HCT116 (cell line): ENCODE data around the gene LBHD1. TPM values are rescaled to one million over a fixed set of nuclear protein-coding genes. Genes with fewer than 3 reads are reported as not detected.

Source experiments
- ATAC-seq: fragments of 200-7000 bp; cut with Tn5 transposase; 2 replicates; pipeline ENCODE4 v1.9.1; 2020; ENCODE audit warnings: mild to moderate bottlenecking, moderate library complexity
- BruUV-seq: library from RNA; stranded (reverse); fragments of 400-500 nt; replicated peaks from 2 replicates; lab custom pipeline; 2021; lab: Mats Ljungman, UMichigan
- CTCF ChIA-PET: fragments of 300-600 bp; sonication (Branson Sonifier 250); formaldehyde crosslinking; loops from one replicate; lab custom pipeline; 2021; ENCODE audit warnings: antibody characterized with exemption; lab: Charles Lee
- POLR2A ChIA-PET: fragments of 300-600, 350-600 bp; sonication (Branson Sonifier 250); formaldehyde crosslinking; loops from one replicate; lab custom pipeline; 2021; ENCODE audit warnings: antibody characterized with exemption; lab: Charles Lee
- RAD21 ChIA-PET, 2 experiments: fragments of 300-600 bp; sonication (Branson Sonifier 250); formaldehyde crosslinking; loops; one replicate each; lab custom pipeline; 2023; ENCODE audit warnings: low total read pairs in 2 of 2; ENCODE audit not compliant: uncharacterized antibody in 2 of 2, unreplicated experiment in 2 of 2, low non-redundant PET in 1 of 2; lab: Charles Lee
- DNase-seq: peaks from one replicate; pipeline ENCODE4 v3.0.0-alpha.2; 2010; ENCODE audit warnings: low read depth, low spot score
- H2AFZ ChIP-seq: fragments of 200-600 bp; shearing (Covaris generic), sonication (generic); 2 replicates; pipeline ENCODE4 v1.6.1; 2017; ENCODE audit warnings: low read depth, mixed run types, mixed read lengths, antibody characterized with exemption, low read length; ENCODE audit not compliant: poor library complexity, severe bottlenecking
- H3K27ac ChIP-seq: 2 replicates; pipeline ENCODE4 v1.5.1; 2012; ENCODE audit warnings: low read depth, low read length
- H3K27me3 ChIP-seq: fragments of 200-600 bp; sonication (generic); 2 replicates; pipeline ENCODE4 v1.6.1; 2016; ENCODE audit warnings: mixed run types, low read length, mixed read lengths; ENCODE audit not compliant: insufficient read depth
- H3K36me3 ChIP-seq, 2 experiments: fragments of 200-500 bp in 1 of 2; fragments of 200-600 bp in 1 of 2; sonication (Bioruptor generic) in 1 of 2; sonication (generic) in 1 of 2; 2 replicates each; pipeline versions ENCODE4 v1.5.1 to v1.6.1; 2014 to 2016; ENCODE audit warnings: low read length in 2 of 2, inconsistent platforms in 1 of 2, mixed read lengths in 1 of 2, mixed run types in 1 of 2; ENCODE audit not compliant: insufficient read depth in 2 of 2, control insufficient read depth in 1 of 2
- H3K4me1 ChIP-seq, 2 experiments: fragments of 200-600 bp in 1 of 2; sonication (generic) in 1 of 2; 2 replicates each; pipeline versions ENCODE4 v1.5.1 to v1.6.1; 2012 to 2017; ENCODE audit warnings: low read length in 2 of 2, inconsistent platforms in 1 of 2, mild to moderate bottlenecking in 1 of 2, mixed read lengths in 1 of 2, mixed run types in 1 of 2, moderate library complexity in 1 of 2; ENCODE audit not compliant: insufficient read depth in 2 of 2, control insufficient read depth in 1 of 2
- H3K4me2 ChIP-seq: fragments of 200-600 bp; sonication (generic); 2 replicates; pipeline ENCODE4 v1.6.1; 2017; ENCODE audit warnings: mixed run types, low read length, mixed read lengths
- H3K4me3 ChIP-seq, 2 experiments: fragments of 200-600 bp in 1 of 2; sonication (generic) in 1 of 2; replicated peaks in 1 of 2; 2 replicates each; pipeline ENCODE4 v1.5.1; 2011 to 2016; ENCODE audit warnings: low read length in 2 of 2, control low read depth in 1 of 2, low read depth in 1 of 2, mild to moderate bottlenecking in 1 of 2, mixed read lengths in 1 of 2, mixed run types in 1 of 2
- H3K79me2 ChIP-seq: fragments of 200-600 bp; sonication (generic); 2 replicates; pipeline ENCODE4 v1.6.1; 2017; ENCODE audit warnings: mild to moderate bottlenecking, mixed run types, low read length, moderate library complexity, mixed read lengths; ENCODE audit not compliant: insufficient read depth
- H3K9ac ChIP-seq: fragments of 200-600 bp; sonication (generic); 2 replicates; pipeline ENCODE4 v1.6.1; 2016; ENCODE audit warnings: low read length, mixed read lengths
- H3K9me2 ChIP-seq: fragments of 200-600 bp; sonication (generic), shearing (Covaris generic); 2 replicates; pipeline ENCODE4 v1.6.1; 2017; ENCODE audit warnings: mixed run types, mild to moderate bottlenecking, moderate library complexity; ENCODE audit not compliant: insufficient read depth
- H3K9me3 ChIP-seq, 2 experiments: fragments of 200-500 bp in 1 of 2; fragments of 200-600 bp in 1 of 2; sonication (Bioruptor generic) in 1 of 2; sonication (generic) in 1 of 2; 2 replicates each; pipeline ENCODE4 v1.6.1; 2014 to 2017; ENCODE audit warnings: low read length in 2 of 2, mixed read lengths in 2 of 2, inconsistent platforms in 1 of 2, low read depth in 1 of 2, mild to moderate bottlenecking in 1 of 2, mixed run types in 1 of 2, moderate library complexity in 1 of 2; ENCODE audit not compliant: control insufficient read depth in 1 of 2, insufficient read depth in 1 of 2
- H4K20me1 ChIP-seq: fragments of 200-600 bp; sonication (generic), shearing (Covaris generic); 2 replicates; pipeline ENCODE4 v1.6.1; 2017; ENCODE audit warnings: mixed run types, mild to moderate bottlenecking, moderate library complexity; ENCODE audit not compliant: insufficient read depth
- CTCF ChIP-seq, 3 experiments: fragments of 200-600 bp in 1 of 3; sonication (generic) in 1 of 3; IDR thresholded peaks in 2 of 3; conservative IDR thresholded peaks in 1 of 3; 2 replicates each; pipeline ENCODE4 v1.5.1; 2012 to 2017; ENCODE audit warnings: low read depth in 2 of 3, low read length in 2 of 3, antibody characterized with exemption in 1 of 3, borderline replicate concordance in 1 of 3, control low read depth in 1 of 3, mild to moderate bottlenecking in 1 of 3, mixed read lengths in 1 of 3, mixed run types in 1 of 3, moderate library complexity in 1 of 3; ENCODE audit not compliant: insufficient read depth in 1 of 3
- EGR1 ChIP-seq: IDR thresholded peaks from 2 replicates; pipeline ENCODE4 v1.6.1; 2012; ENCODE audit warnings: low read depth
- ELF1 ChIP-seq: IDR thresholded peaks from 2 replicates; pipeline ENCODE4 v1.6.1; 2012; ENCODE audit warnings: low read depth, borderline replicate concordance
- POLR2A ChIP-seq: IDR thresholded peaks from 2 replicates; pipeline ENCODE4 v1.7.0; 2011; ENCODE audit warnings: borderline replicate concordance; ENCODE audit not compliant: insufficient read depth, insufficient read length; ENCODE audit errors: extremely low read depth
- RAD21 ChIP-seq: IDR thresholded peaks from 2 replicates; pipeline ENCODE4 v1.6.1; 2012; ENCODE audit warnings: low read depth, mild to moderate bottlenecking
- SIN3A ChIP-seq: IDR thresholded peaks from 2 replicates; pipeline ENCODE4 v1.6.1; 2012; ENCODE audit warnings: low read depth
- SRF ChIP-seq: IDR thresholded peaks from 2 replicates; pipeline ENCODE4 v1.6.1; 2012; ENCODE audit warnings: low read depth
- YY1 ChIP-seq: IDR thresholded peaks from 2 replicates; pipeline ENCODE4 v1.6.1; 2011; ENCODE audit warnings: low read length, low read depth, moderate library complexity, mild to moderate bottlenecking; ENCODE audit not compliant: insufficient replicate concordance; ENCODE audit errors: extremely low read depth
- ZBTB33 ChIP-seq: IDR thresholded peaks from 2 replicates; pipeline ENCODE4 v1.6.1; 2011; ENCODE audit warnings: mild to moderate bottlenecking, low read length, moderate library complexity; ENCODE audit not compliant: insufficient replicate concordance; ENCODE audit errors: extremely low read depth
- ZFX ChIP-seq: fragments of 450-650 bp; IDR thresholded peaks from 2 replicates; pipeline ENCODE4 v1.6.1; 2017
- intact Hi-C: fragments of 100-400 bp; cut with micrococcal nuclease; formaldehyde crosslinking; loops from 2 replicates; pipeline ENCODE4 v1.10.0; 2022
- total RNA-seq: library from RNA; stranded (reverse); gene quantifications from one replicate; pipeline ENCODE4 v1.2.1, GENCODE V29; 2021; ENCODE audit not compliant: unreplicated experiment

The LBHD1 gene
- total RNA-seq, 1 experiment from 2014 or later, result 14.7 TPM

GRCh38 chr11:62656796-62657429 lies 15.2 kb downstream of the LBHD1 start:
- intact Hi-C loops, result no loop called here
- Histone ChIP-seq H3K36me3 (no peaks in the 10 kb centered on the region), H3K27ac (no peak overlapping the region), H3K9ac (no peak overlapping the region), H3K9me3 (no peaks in the 10 kb centered on the region), H3K4me3 (no peak overlapping the region), H3K4me2 (no peak overlapping the region), H3K4me1 (peaks cover 2 to 16% of the 10 kb centered on the region in 2 experiments; a peak in 3 of 4 replicates), H4K20me1 (no peaks in the 10 kb centered on the region), H2AFZ (no peak overlapping the region), H3K9me2 (no peaks in the 10 kb centered on the region), H3K79me2 (peaks cover 12% of the 10 kb centered on the region), H3K27me3 (no peaks in the 10 kb centered on the region)
- POLR2A ChIA-PET, result interaction anchor here (1.3 to 14.1 kb wide), 4 partner anchors 9 to 184 kb away, joined by 4 to 195 read pairs (median 4); partner anchors contain the start of genes C11orf98, CSKMT, LBHD1 and TUT1
- no peak for TF ChIP-seq SRF
- TF ChIP-seq POLR2A, result no peak
- TF ChIP-seq CTCF (IDR thresholded peaks at IDR 0.05 in 2 of 3, conservative IDR thresholded peaks at IDR 0.05 in 1 of 3; ENCODE audit: borderline replicate concordance in 1 of 3, insufficient read depth in 1 of 3, low read depth in 2 of 3, low read length in 2 of 3), result no peak
- TF ChIP-seq ELF1, result no peak
- TF ChIP-seq SIN3A, result no peak
- no peak for TF ChIP-seq ZBTB33
- TF ChIP-seq RAD21, result no peak
- no peak for TF ChIP-seq EGR1
- TF ChIP-seq YY1, result no peak
- no peak for TF ChIP-seq ZFX
- no peak for DNase-seq
- CTCF ChIA-PET, result no interaction called here
- BruUV-seq, result no TSS peak
- RAD21 ChIA-PET, result no interaction called here
- no peak for ATAC-seq
